Stimulated activated CD8-positive, alpha-beta memory T cell treated with anti-CD3 and anti-CD28 coated beads, Interleukin-4, amount 100 ng/mL, for 4 hours (primary cell): ENCODE data around the gene ANO10.
A peak's percentile ranks its signal among the peaks of the same experiment; 100 is the strongest.
"Not testable (repeated sequence)": the region's sequence is repeated elsewhere in the genome, so short reads cannot be mapped to it uniquely, and the experiment has no call there.

ENCODE experiments used
- DNase-seq, 2 donors: peaks; one replicate each; pipeline ENCODE4 v3.0.0-alpha.2; 2020; ENCODE audit warnings: low read depth in 2 of 2, low spot score in 1 of 2

The ANO10 gene

GRCh38 chr3:43621656-43622432, at the start of gene ANO10:
ANO10 (minus strand) TSS chr3:43622011; CDS start chr3:43605852, 16,159 bp downstream.
- DNase-seq: peak; percentile 85 to 86

- DNase-seq: no peak
These were observed 49.1 kb upstream of the ANO10 start for GRCh38 chr3:43670635-43671522.

- not testable (repeated sequence) for DNase-seq
These were observed 43.2 kb upstream of the ANO10 start for GRCh38 chr3:43665011-43665410.

- DNase-seq: not testable (repeated sequence)
These were observed 39.6 kb upstream of the ANO10 start for GRCh38 chr3:43661376-43661775.

GRCh38 chr3:43659250-43659880, 37.6 kb upstream of the ANO10 start:
- DNase-seq: no peak

- not testable (repeated sequence) for DNase-seq
These were observed 34.6 kb upstream of the ANO10 start for GRCh38 chr3:43656390-43656789.

- no peak for DNase-seq
These were observed 28.5 kb upstream of the ANO10 start for GRCh38 chr3:43650345-43650744.

- DNase-seq: no peak
These were observed 27.7 kb upstream of the ANO10 start for GRCh38 chr3:43649365-43649968.

- no peak for DNase-seq
These were observed 27.1 kb upstream of the ANO10 start for GRCh38 chr3:43648957-43649356.

- DNase-seq: no peak
These were observed 25.7 kb upstream of the ANO10 start for GRCh38 chr3:43647331-43648166.

GRCh38 chr3:43644443-43644842, 22.6 kb upstream of the ANO10 start:
- DNase-seq: no peak

- no peak for DNase-seq
These were observed 19.7 kb upstream of the ANO10 start for GRCh38 chr3:43641306-43642114.

GRCh38 chr3:43640681-43641080, 18.9 kb upstream of the ANO10 start:
- DNase-seq: no peak

GRCh38 chr3:43638594-43639447, 17.0 kb upstream of the ANO10 start:
- DNase-seq: no peak

- DNase-seq: no peak
These were observed 15.9 kb upstream of the ANO10 start for GRCh38 chr3:43637702-43638101.

GRCh38 chr3:43632986-43633385, 11.2 kb upstream of the ANO10 start:
- DNase-seq: no peak

- DNase-seq: no peak
These were observed 10.5 kb upstream of the ANO10 start for GRCh38 chr3:43632269-43632733.

GRCh38 chr3:43629741-43630140, 7.9 kb upstream of the ANO10 start:
- no peak for DNase-seq
